WTC11 (cell line): Measurements from ENCODE around the gene CTNND1.

Experiments used
- CTCF ChIP-seq: fragments of 200-600 bp; IDR thresholded peaks from 2 replicates; pipeline ENCODE4 v1.8.0; 2022; ENCODE audit warnings: antibody characterized with exemption
- NR2C2 ChIP-seq: sonication (generic); formaldehyde crosslinking; IDR thresholded peaks from 2 replicates; pipeline ENCODE4 v1.8.0; 2022; ENCODE audit warnings: mild to moderate bottlenecking, missing genetic modification reagents

DNA sequence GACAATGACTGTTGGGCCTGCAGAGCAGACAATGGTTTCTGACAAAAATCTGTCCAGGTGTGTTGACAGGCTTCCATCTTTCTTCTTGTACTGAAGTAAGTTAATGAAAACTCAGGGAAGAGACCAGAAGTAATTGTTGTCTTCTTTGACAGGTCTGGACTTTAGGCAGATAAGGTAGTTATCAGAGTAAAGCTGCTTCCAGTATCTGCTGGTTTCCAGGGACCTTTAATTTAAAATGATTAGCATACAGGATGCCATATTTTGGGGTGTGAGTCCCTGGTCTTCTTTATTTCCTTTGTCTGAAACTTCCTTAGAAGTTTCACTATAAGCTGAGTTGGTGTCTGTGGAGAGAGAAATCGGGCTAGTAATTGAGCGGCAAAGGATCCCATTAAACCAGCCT lies 47.8 kb upstream of the CTNND1 start:
- TF ChIP-seq CTCF, result no peak
- TF ChIP-seq NR2C2 (CRISPR knock-in tag), result no peak
